IPS DF 6.9 (cell line): ENCODE measurements around the gene B4GALT1.

Experiments
- DNase-seq: peaks from one replicate; pipeline ENCODE4 v3.0.0-alpha.2; 2013; ENCODE audit warnings: low read depth, low spot score
- H3K27ac ChIP-seq: one replicate; pipeline ENCODE4 v1.5.1; 2013; ENCODE audit warnings: low read length, control low read depth
- H3K27me3 ChIP-seq: 2 replicates; pipeline ENCODE4 v1.6.1; 2013; ENCODE audit warnings: mild to moderate bottlenecking, low read length; ENCODE audit not compliant: control insufficient read depth, insufficient read depth
- H3K36me3 ChIP-seq: 2 replicates; pipeline ENCODE4 v1.6.1; 2013; ENCODE audit warnings: low read length; ENCODE audit not compliant: control insufficient read depth, insufficient read depth
- H3K4me1 ChIP-seq: 2 replicates; pipeline ENCODE4 v1.6.1; 2013; ENCODE audit warnings: low read length; ENCODE audit not compliant: control insufficient read depth, insufficient read depth
- H3K4me3 ChIP-seq: 2 replicates; pipeline ENCODE4 v1.5.1; 2013; ENCODE audit warnings: mild to moderate bottlenecking, low read length
- H3K9me3 ChIP-seq: 2 replicates; pipeline ENCODE4 v1.6.1; 2013; ENCODE audit warnings: low read length, inconsistent platforms; ENCODE audit not compliant: control insufficient read depth, insufficient read depth
- WGBS: extraction: QIAGEN DNeasy Blood & Tissue Kit; methylation state at CpG from one replicate; pipeline ENCODE4 v1.1.7; 2013; ENCODE audit warnings: mixed read lengths, missing lambda C conversion rate; ENCODE audit not compliant: insufficient read length, insufficient coverage; 5-methylcytosine and 5-hydroxymethylcytosine counted together

Gene B4GALT1

DNA sequence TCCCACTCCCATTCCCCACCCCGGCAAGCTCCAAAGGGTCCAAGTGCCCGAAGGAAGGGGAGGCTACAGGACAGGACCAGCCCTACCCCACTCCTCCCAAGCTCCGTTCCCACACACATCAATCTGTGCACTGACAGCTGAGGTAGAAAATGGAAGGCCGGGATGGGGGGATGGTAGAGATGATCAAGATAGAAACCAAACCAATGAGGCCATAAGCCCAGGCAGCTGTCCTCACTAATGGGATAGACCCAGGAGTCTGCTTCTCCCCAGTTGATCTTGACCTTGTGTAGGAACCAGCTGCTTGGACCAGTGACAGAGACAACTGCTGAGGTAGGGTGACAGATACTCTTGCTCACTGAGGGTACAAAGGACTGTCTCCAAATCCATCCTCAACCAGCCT is 38.6 kb downstream of the B4GALT1 start:
- H3K27me3 ChIP-seq: no peaks in the 10 kb centered on the region
- no CpG with 5 or more reads among the region's 4 CpGs for WGBS
- DNase-seq: no peak
- H3K4me1 ChIP-seq: no peaks in the 10 kb centered on the region
- H3K36me3 ChIP-seq: no peaks in the 10 kb centered on the region
- no peak overlapping the region for H3K27ac ChIP-seq
- no peak overlapping the region for H3K4me3 ChIP-seq
- no peaks in the 10 kb centered on the region for H3K9me3 ChIP-seq

DNA sequence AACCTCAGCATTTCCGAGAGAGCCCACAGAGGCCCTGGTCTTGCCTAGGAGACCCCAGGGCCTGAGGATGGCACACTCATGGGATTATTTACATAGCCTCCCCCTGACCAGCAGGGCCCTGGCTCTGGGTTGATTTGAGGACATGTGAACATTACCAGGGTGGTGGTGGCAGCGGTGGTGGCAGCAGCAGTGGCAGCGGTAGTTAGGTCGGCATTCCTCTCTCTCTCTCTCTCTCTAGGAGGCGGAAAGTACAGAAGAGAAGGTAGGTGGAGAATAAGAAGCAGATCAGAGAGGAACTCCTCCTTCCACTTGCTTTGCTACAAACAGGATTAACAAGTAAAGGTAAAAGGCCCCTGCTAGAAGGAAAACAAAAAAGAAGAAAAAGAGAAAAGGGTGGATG is 39.3 kb downstream of the B4GALT1 start:
- DNase-seq: no peak
- Histone ChIP-seq H3K27ac (no peak overlapping the region), H3K27me3 (no peaks in the 10 kb centered on the region), H3K9me3 (no peaks in the 10 kb centered on the region), H3K36me3 (no peaks in the 10 kb centered on the region), H3K4me1 (no peaks in the 10 kb centered on the region), H3K4me3 (no peak overlapping the region)
- WGBS: no CpG with 5 or more reads among the region's 5 CpGs

DNA sequence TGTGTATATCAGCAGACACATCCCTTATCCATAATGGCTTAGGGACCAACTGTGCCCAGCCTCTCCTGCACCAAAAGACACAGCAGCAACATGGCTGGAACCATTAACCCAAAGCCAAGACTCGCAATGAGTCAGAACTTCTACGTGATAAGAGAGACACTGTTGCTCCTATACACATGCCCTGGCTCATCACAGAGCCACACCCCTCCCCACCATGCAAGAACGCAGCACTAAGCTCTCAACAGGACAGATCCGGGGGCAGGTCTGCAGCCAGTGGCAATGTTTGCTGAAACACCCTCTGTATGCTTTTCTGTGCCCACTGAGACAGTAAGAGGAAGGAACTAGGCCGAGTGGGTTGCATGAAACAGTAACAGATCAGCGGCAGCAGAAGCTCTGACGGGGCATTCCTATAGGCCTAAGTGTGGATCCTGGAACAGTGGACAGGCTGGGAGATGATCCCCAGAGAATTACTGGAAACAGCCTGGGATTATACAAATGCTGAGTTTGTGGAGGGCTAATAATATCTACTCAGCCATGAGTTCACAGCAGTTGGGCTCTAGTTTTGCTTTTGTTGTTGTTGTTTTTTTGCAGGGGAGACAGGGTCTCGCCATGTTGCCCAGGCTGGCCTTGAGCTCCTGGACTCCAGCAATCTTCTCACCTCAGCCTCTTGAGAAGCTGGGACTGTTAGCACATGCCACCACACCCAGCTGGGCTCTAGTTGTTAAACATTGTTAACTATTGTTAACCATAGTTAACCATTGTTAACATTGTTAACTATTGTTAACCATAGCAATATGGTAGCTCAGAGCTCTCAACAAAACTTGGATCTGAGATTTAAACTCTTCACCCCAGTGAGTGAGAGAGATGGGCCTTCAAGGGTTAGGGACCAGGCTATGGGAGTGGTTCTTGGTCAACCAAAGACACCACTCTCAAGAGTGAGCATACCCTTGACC is 41.0 kb downstream of the B4GALT1 start:
- no peak for DNase-seq
- no peaks in the 10 kb centered on the region for H3K27me3 ChIP-seq
- no peaks in the 10 kb centered on the region for H3K4me1 ChIP-seq
- WGBS: no CpG with 5 or more reads among the region's 8 CpGs
- no peak overlapping the region for H3K4me3 ChIP-seq
- no peaks in the 10 kb centered on the region for H3K9me3 ChIP-seq
- H3K27ac ChIP-seq: no peak overlapping the region
- no peaks in the 10 kb centered on the region for H3K36me3 ChIP-seq

DNA sequence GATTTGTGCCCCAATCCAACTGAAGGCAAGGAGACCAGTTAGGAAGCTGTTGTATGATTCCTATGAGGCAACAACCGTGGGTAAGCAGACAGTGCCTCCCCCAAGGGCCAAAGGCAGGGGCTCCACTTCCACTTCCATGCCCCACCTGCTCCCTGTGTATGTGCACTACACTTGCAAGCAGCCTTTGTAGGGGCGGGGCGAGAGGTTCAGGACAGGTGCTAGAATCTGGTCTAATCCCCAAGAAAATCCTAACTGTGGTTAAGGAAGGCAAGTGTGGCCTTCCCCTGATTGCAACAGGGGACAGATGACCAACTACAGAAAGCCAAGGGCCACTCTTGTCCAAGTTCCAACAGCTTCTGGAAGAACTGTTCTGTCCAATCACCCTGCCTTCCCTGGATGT is 41.7 kb downstream of the B4GALT1 start:
- no CpG with 5 or more reads among the region's 3 CpGs for whole genome bisulfite sequencing
- Histone ChIP-seq H3K4me1 (no peaks in the 10 kb centered on the region), H3K4me3 (no peak overlapping the region), H3K27ac (no peak overlapping the region), H3K36me3 (no peaks in the 10 kb centered on the region), H3K27me3 (no peaks in the 10 kb centered on the region), H3K9me3 (no peaks in the 10 kb centered on the region)
- no peak for DNase-seq

DNA sequence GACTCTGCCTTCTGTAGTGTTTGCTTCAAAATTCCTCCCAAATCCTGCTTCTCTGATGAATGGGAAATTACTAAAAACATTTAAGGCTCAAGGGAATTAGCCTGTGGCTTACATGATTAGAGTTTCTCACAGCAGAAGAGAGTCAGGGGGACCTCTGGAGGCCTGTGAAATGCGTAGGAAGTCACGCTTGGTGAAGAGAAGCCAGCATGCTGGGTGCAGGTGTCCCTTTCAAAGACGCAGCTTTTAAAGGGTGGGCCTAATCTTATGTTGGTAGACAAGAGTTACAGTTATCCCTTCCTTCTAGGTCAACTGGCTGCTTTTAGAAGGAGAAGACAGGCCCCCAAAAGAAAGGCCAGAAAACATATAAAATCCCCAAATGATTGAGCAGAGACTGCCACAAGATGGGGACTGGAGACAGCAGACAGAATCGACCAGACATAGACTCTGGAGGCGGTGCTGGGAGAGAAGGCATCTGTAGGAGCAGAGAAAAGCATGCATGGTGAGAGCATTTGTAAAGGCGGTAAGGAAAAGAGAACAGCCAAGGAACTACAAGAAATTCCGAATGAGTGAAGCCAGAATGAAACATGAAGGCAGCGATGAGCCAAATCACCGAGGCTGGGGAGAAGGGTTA is 42.3 kb downstream of the B4GALT1 start:
- no peaks in the 10 kb centered on the region for H3K9me3 ChIP-seq
- H3K36me3 ChIP-seq: no peaks in the 10 kb centered on the region
- WGBS: no CpG with 5 or more reads among the region's 9 CpGs
- no peak overlapping the region for H3K4me3 ChIP-seq
- H3K27me3 ChIP-seq: no peaks in the 10 kb centered on the region
- DNase-seq: no peak
- no peak overlapping the region for H3K27ac ChIP-seq
- no peaks in the 10 kb centered on the region for H3K4me1 ChIP-seq

DNA sequence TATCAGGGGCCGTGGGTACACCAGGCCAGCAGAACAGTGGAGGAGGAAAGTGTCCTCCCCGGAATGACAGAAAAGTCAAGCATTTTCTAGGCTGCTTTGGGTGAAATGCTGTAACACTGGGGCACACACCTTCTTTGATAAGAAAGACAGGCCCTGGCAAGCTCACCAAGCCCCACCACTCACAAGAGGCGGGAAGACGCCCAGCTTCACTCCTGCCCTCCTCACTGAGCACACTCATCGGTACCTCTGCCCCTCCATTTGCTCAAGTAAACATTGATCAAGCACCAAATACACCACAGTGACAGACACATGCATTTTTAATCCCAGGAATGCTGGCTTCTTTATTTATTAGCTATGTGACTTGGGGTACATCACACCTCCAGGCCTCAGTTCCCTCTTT is 43.1 kb downstream of the B4GALT1 start:
- H3K9me3 ChIP-seq: no peaks in the 10 kb centered on the region
- DNase-seq: no peak
- no peak overlapping the region for H3K4me3 ChIP-seq
- H3K4me1 ChIP-seq: no peaks in the 10 kb centered on the region
- no peak overlapping the region for H3K27ac ChIP-seq
- H3K36me3 ChIP-seq: no peaks in the 10 kb centered on the region
- WGBS: no CpG with 5 or more reads among the region's 5 CpGs
- no peaks in the 10 kb centered on the region for H3K27me3 ChIP-seq

DNA sequence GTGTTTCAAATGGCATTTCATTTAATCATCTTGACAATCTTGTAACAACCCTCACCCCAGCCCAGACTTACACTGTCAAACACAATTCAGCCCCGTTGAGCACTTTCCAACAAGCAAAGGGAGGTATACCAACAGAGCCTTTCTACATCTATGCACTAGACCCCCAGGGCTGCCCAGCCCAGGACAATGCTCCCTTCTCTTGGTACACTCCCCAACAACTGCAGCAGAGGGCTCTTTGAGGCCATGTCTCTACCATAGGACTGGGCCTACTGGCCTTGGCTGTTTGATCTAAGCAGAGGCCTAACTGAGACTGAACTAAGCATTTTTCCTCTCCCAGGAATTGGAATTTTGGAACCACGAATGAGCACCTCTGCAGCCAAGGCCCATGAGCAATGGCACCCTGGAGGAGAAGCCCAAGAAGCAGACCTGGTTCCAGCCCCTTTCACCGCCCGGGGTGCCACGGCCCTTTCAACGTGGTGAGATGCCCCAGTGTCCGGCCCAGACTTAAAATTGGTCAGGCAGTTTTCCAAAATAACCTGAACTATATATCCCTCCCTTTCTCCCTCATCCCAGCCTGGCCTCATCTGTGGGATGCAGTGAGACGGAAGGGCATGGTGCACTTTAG is 43.6 kb downstream of the B4GALT1 start:
- no peak for DNase-seq
- H3K27me3 ChIP-seq: no peaks in the 10 kb centered on the region
- no CpG with 5 or more reads among the region's 8 CpGs for WGBS
- H3K4me3 ChIP-seq: no peak overlapping the region
- H3K27ac ChIP-seq: no peak overlapping the region
- no peaks in the 10 kb centered on the region for H3K36me3 ChIP-seq
- H3K4me1 ChIP-seq: no peaks in the 10 kb centered on the region
- no peaks in the 10 kb centered on the region for H3K9me3 ChIP-seq

DNA sequence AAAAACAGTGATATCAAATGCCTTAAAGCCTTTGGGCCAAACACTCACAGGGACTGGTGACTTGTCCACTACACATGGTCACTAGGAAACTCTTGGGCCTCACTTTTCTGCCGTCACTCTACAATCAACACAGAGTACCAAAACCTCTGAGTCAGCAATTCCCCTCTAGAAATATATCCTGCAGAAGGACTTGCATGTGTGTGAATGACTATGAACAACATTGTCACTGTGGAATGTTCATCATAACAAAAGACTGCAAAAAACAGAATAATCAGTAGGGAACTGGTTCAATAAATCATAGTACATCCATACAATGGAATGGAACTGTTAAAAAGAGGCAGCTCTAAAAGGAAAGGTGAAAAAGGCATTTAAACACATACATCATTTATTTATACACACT is 46.5 kb downstream of the B4GALT1 start:
- H3K27ac ChIP-seq: no peak overlapping the region
- H3K9me3 ChIP-seq: no peaks in the 10 kb centered on the region
- no CpG with 5 or more reads among the region's 1 CpG for WGBS
- H3K36me3 ChIP-seq: no peaks in the 10 kb centered on the region
- DNase-seq: no peak
- no peaks in the 10 kb centered on the region for H3K27me3 ChIP-seq
- no peaks in the 10 kb centered on the region for H3K4me1 ChIP-seq
- H3K4me3 ChIP-seq: no peak overlapping the region

DNA sequence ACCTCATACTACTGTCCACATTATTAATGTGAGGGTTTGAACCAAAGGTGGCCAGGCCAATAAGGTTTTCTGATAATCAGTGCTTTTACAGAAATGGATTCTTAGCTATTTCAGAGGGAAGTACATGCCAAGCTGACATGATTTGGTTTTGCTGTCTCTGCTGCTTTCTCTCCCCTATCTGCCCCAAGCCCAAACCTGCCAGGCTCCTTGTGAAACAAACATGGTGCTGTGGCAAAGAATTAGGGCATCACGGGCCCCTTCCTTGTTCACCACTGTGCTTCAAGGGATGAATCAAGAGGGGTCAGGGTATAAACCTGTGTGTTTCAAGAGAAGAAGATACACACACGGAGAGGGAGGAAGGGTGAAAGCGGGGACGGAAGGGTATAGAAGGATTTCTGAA is 49.3 kb downstream of the B4GALT1 start:
- no peak overlapping the region for H3K4me3 ChIP-seq
- no peak for DNase-seq
- WGBS: no CpG with 5 or more reads among the region's 4 CpGs
- no peaks in the 10 kb centered on the region for H3K36me3 ChIP-seq
- no peaks in the 10 kb centered on the region for H3K4me1 ChIP-seq
- H3K27me3 ChIP-seq: no peaks in the 10 kb centered on the region
- no peak overlapping the region for H3K27ac ChIP-seq
- no peaks in the 10 kb centered on the region for H3K9me3 ChIP-seq

DNA sequence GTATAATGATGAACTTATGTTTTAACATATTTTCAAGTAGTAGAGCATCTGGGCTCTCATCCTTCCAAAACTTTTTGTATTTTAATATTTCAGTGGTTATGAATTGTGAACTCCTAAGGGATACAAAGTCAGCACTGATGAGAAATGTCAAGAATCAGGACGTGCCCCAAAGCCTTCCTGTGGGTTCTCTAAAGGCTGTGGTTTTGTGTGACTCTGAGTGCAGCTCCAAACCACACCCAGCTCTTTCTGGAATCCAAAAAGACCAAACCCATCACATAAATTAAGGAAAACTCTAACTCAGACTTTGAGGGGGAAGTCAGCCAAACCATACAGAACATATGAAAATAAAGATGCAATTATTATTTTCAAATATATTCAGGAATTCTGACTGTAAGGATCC is 49.8 kb downstream of the B4GALT1 start:
- H3K9me3 ChIP-seq: no peaks in the 10 kb centered on the region
- no peak overlapping the region for H3K27ac ChIP-seq
- no CpG with 5 or more reads among the region's 1 CpG for WGBS
- no peak overlapping the region for H3K4me3 ChIP-seq
- DNase-seq: no peak
- H3K27me3 ChIP-seq: no peaks in the 10 kb centered on the region
- no peaks in the 10 kb centered on the region for H3K4me1 ChIP-seq
- no peaks in the 10 kb centered on the region for H3K36me3 ChIP-seq
